COLO829 (cell line): Measurements from ENCODE around the gene ROBO1.

Source experiments
- DNase-seq: peaks from one replicate; pipeline ENCODE4 v3.0.0; 2012; ENCODE audit warnings: low spot score

The ROBO1 gene

DNA sequence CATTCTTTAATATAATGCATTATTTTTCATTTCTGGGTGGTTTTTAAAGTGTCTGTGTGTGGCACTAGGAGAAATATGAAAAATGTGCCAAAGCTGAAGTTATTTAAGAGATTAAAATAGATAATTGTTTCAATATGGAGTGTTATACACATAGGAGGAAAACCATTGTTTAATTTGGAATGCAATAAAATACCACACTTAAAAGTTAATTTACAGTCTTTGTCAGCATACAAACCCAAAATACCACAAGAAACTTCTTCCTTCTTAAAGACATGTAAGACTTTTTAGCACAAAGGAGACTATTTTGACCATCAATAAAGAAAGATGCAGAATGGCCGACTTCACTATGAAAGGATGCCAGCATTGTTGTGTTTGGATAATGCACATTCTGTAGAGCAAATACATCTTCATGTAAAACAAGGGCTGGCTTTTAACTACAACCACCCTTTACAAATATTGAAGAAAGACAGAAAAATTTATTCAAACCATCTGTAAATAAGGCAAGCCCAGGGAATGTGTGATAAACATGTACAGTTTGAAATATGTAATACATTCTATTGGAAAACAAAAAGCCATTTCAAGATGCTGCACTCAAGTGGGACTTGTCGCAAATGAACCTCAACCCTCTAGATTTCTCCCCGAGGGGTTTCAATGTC is 1146.6 kb downstream of the ROBO1 start:
- no peak for DNase-seq

- no peak for DNase-seq
Observed at GRCh38 chr3:78614486-78614885, 1153.3 kb downstream of the ROBO1 start.

- DNase-seq: no peak
Observed at GRCh38 chr3:78613421-78613879, 1154.3 kb downstream of the ROBO1 start.

- DNase-seq: no peak
Observed at GRCh38 chr3:78611278-78611677, 1156.5 kb downstream of the ROBO1 start.

DNA sequence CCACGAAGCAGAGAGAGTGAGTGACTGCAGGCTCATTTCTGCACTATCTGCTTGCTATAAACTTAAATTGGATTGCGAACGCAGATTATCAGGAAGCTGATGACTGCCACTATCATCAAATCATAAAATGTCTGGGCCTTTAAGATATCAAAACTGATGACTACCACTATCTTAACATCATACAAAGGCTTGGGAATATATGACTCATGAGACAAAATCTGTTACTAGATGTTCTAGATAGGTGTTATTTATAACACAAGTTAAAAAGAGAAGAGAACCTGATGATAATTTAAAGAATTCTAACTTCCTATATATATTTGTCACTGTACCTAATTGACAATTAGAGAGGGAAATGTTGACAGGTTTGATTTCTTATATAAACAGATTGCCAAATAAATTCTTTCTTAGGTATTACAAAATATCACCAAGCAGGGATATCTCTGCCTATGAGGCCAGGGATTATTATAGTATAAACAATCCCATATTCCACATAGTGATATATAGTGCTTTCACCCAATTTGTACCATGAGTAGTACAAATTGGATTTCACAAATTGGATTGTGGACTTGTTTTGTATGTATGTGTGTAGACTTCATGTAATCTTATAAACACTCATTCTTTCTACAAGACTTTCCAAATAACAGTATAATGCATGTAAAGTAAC is 1157.2 kb downstream of the ROBO1 start:
- DNase-seq: no peak

GRCh38 chr3:78606756-78607155 is 1161.0 kb downstream of the ROBO1 start:
- no peak for DNase-seq

DNA sequence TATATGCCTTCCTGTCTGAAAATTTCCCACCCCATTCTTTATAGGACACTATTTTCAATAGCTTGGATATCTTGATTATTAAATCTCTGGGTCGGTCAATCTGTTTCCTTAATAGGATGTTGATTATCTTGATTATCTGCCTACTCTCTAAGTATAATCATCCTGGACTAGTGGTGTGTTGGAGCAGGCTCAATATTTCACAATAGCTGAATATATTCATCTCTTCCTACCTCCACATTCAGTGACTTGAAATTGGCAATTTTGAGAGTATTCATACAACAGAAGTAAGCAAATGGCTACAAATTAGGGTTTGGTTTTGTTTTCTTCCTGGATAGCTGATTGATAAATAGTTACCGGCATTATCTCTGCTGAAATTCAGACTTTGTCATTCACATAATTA is 1162.6 kb downstream of the ROBO1 start:
- no peak for DNase-seq

GRCh38 chr3:78604341-78604740 is 1163.5 kb downstream of the ROBO1 start:
- DNase-seq: no peak

DNA sequence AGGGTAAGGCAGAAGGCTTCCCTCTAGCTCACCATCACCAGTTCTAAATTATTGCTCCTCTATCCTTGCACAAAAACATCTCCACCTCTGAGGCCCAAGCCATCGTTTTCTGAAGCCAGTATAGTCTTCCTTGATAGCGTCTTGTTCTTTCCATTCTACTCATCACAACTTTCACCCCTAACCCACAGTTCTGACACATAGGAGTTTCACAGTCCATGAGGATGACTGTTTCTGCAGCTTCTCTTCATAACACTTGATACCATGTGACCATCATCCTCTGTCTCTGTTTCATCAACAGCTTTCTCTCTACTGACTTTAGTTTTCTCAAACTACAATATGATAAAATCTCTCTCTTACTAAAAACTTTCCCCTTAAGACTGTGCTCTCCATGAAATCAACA is 1166.5 kb downstream of the ROBO1 start:
- DNase-seq: no peak

DNA sequence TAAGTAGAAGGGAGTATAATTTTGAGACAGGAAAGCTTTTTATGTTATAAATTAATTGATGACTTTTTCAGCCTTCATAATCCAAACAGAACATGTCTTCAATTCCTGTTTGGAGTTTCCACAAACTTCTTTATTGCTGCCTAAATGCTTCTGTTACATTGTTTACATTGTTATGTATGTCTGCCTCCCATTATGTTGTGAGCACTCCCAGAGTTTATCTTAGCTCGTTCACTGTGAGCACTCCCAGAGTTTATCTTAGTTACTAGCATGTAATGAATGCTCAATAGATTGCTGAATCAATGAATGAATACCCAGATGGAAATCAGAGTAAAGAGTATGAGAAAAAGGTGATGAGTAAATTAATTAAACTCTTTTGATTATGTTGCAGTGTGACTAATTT is 1178.0 kb downstream of the ROBO1 start:
- DNase-seq: no peak

- DNase-seq: no peak
Observed at GRCh38 chr3:78588906-78589621, 1178.7 kb downstream of the ROBO1 start.

DNA sequence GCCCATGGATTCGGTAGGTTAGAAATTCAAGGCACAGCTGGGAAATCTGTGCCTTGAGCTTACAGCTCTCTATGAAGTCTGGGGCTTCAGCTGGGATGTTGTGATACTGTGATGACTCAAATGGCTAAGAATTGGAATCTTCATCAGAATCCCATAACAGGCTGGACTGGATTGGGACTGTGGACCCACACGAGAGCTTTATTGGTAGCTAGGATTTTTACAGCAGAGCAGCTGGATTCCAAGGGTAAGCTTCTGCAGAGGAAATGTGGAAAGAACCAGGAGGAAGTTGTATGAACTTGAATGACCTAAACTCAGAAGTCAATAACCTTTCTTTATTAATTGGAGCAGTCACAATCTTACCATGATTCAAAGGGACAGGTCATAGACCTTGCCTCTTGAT is 1187.1 kb downstream of the ROBO1 start:
- DNase-seq: no peak

DNA sequence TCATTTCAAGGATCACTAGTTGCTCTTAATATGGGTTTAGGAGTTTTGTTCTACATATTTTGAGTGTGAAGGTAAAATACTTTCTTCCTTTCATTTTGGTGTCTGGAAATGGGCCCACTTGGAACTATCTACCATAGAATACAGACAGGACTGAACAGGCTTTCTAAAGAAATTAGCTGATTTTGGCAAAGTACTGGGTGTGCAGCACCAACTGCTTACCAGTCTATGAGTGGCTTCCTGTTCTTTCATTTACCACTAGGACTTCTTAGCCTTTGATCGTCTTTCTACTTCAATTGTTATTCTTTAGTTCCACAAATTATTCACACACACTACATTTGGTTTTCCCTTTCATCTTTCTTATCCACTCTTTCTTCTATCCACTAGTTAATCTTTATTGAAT is 1196.3 kb downstream of the ROBO1 start:
- DNase-seq: no peak

GRCh38 chr3:78570496-78570895 is 1197.3 kb downstream of the ROBO1 start:
- no peak for DNase-seq

- no peak for DNase-seq
Observed at GRCh38 chr3:78569804-78570203, 1198.0 kb downstream of the ROBO1 start.

- no peak for DNase-seq
Observed at GRCh38 chr3:78565712-78566111, 1202.1 kb downstream of the ROBO1 start.

- DNase-seq: no peak
Observed at GRCh38 chr3:78562328-78562727, 1205.5 kb downstream of the ROBO1 start.
